Neural progenitor cell (in vitro differentiated cells): ENCODE measurements around the gene SPRYD7. TPM values are rescaled to one million over a fixed set of nuclear protein-coding genes. Genes with fewer than 3 reads are reported as not detected.
"Not testable (repeated sequence)": the region's sequence is repeated elsewhere in the genome, so short reads cannot be mapped to it uniquely, and the experiment has no call there.

Experiments
- DNase-seq: peaks from one replicate; pipeline ENCODE4 v3.0.0-alpha.2; 2016; ENCODE audit warnings: low spot score
- H2AFZ ChIP-seq: fragments of 200-600 bp; sonication (generic); replicated peaks from 2 replicates; pipeline ENCODE4 v1.6.1; 2016; ENCODE audit warnings: antibody characterized with exemption
- H3F3A ChIP-seq: fragments of 200-600 bp; sonication (generic); 2 replicates; pipeline ENCODE4 v1.6.1; 2016; ENCODE audit warnings: antibody characterized with exemption, low read depth
- H3K27ac ChIP-seq: fragments of 200-600 bp; sonication (generic); 2 replicates; pipeline ENCODE4 v1.5.1; 2016; ENCODE audit warnings: mild to moderate bottlenecking
- H3K27me3 ChIP-seq: fragments of 200-600 bp; sonication (generic); 2 replicates; pipeline ENCODE4 v1.6.1; 2016; ENCODE audit warnings: mild to moderate bottlenecking, moderate library complexity
- H3K36me3 ChIP-seq: fragments of 200-600 bp; sonication (generic); 2 replicates; pipeline ENCODE4 v1.5.1; 2016
- H3K4me1 ChIP-seq: fragments of 200-600 bp; sonication (generic); 2 replicates; pipeline ENCODE4 v1.6.1; 2016; ENCODE audit warnings: mixed run types
- H3K4me2 ChIP-seq: fragments of 200-600 bp; sonication (generic); 2 replicates; pipeline ENCODE4 v1.6.1; 2016
- H3K4me3 ChIP-seq: fragments of 200-600 bp; sonication (generic); 2 replicates; pipeline ENCODE4 v1.5.1; 2016
- H3K79me2 ChIP-seq: fragments of 200-600 bp; sonication (generic); 2 replicates; pipeline ENCODE4 v1.6.1; 2016; ENCODE audit warnings: low read depth
- H3K9ac ChIP-seq: fragments of 200-600 bp; sonication (generic); 2 replicates; pipeline ENCODE4 v1.6.1; 2016
- H3K9me3 ChIP-seq: fragments of 200-600 bp; sonication (generic); 2 replicates; pipeline ENCODE4 v1.5.1; 2016; ENCODE audit warnings: low read depth
- H4K20me1 ChIP-seq: fragments of 200-600 bp; sonication (generic); 2 replicates; pipeline ENCODE4 v1.6.1; 2016; ENCODE audit warnings: low read depth
- H3K27ac Mint-ChIP-seq: 3 replicates; pipeline ENCODE4 v1.8.0; 2021; ENCODE audit warnings: mixed read lengths
- H3K27me3 Mint-ChIP-seq: 2 replicates; pipeline ENCODE4 v1.8.0; 2022; ENCODE audit warnings: low read depth, mild to moderate bottlenecking, inconsistent platforms, moderate library complexity, mixed read lengths; ENCODE audit not compliant: insufficient read depth
- H3K36me3 Mint-ChIP-seq: 3 replicates; pipeline ENCODE4 v1.8.0; 2021; ENCODE audit warnings: mixed read lengths
- H3K4me1 Mint-ChIP-seq: 3 replicates; pipeline ENCODE4 v1.8.0; 2021; ENCODE audit warnings: mixed read lengths
- H3K4me3 Mint-ChIP-seq: 3 replicates; pipeline ENCODE4 v1.8.0; 2021; ENCODE audit warnings: mild to moderate bottlenecking, moderate library complexity, mixed read lengths
- H3K9me3 Mint-ChIP-seq: 3 replicates; pipeline ENCODE4 v1.8.0; 2020; ENCODE audit warnings: mixed read lengths
- EZH2 ChIP-seq: fragments of 200-600 bp; sonication (generic); IDR thresholded peaks from 2 replicates; pipeline ENCODE4 v1.6.1; 2017; ENCODE audit warnings: antibody characterized with exemption, mild to moderate bottlenecking, moderate library complexity
- EZH2phosphoT487 ChIP-seq: fragments of 200-600 bp; sonication (generic); IDR thresholded peaks from 2 replicates; pipeline ENCODE4 v1.6.1; 2017; ENCODE audit warnings: antibody characterized with exemption
- total RNA-seq: library from RNA; depleted of rRNA; stranded (reverse); fragments of >200 nt; gene quantifications from 2 replicates; pipeline ENCODE4 v1.2.3, GENCODE V29; 2015; ENCODE audit warnings: low replicate concordance
- TF ChIP-seq, protein P1 (sequence below): fragments of 200-600 bp; sonication (generic); IDR thresholded peaks from 2 replicates; pipeline ENCODE4 v1.5.1; 2017; ENCODE audit warnings: antibody characterized with exemption, mild to moderate bottlenecking

Gene SPRYD7
- total RNA-seq, 1 donor from 2014 or later, result 5.6 TPM

DNA sequence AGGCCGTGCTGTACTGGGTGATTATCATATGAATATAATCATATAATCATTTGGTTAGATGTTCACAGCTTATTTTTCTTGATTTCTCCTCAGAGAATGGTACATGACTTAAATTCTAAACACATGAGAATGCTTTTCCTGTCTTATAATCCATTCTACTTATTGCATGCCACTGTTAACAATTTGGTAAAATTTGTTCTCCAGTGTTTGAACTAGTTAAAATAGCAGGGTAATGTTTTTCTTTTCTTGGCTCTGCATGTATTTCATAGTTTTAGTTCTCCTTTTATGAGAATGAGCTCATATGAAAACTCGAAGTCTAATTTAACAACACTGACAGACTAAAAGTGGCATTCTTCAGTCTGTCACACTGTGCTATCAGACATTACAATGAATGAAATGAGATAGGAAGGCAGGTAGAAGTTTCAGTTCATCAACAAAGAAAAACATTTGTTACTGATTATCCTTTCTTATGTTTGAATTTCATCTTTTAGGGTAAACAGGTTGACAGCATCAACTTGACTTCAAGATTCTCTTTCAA lies 10.2 kb downstream of the SPRYD7 start:
- no peak overlapping the region for H3K27ac ChIP-seq
- H3K27me3 Mint-ChIP-seq, result no peaks in the 10 kb centered on the region
- H3K4me1 ChIP-seq, result no peaks in the 10 kb centered on the region
- no peaks in the 10 kb centered on the region for H4K20me1 ChIP-seq
- no peak overlapping the region for H3K4me3 Mint-ChIP-seq
- no peaks in the 10 kb centered on the region for H3K36me3 ChIP-seq
- DNase-seq, result no peak
- peaks cover 11% of the 10 kb centered on the region for H3K36me3 Mint-ChIP-seq
- no peaks in the 10 kb centered on the region for H3K9me3 Mint-ChIP-seq
- no peaks in the 10 kb centered on the region for H3F3A ChIP-seq
- no peak overlapping the region for H2AFZ ChIP-seq
- H3K27me3 ChIP-seq, result no peaks in the 10 kb centered on the region
- no peak for TF ChIP-seq EZH2phosphoT487
- no peak for TF ChIP-seq EZH2
- TF ChIP-seq, protein P1, sequence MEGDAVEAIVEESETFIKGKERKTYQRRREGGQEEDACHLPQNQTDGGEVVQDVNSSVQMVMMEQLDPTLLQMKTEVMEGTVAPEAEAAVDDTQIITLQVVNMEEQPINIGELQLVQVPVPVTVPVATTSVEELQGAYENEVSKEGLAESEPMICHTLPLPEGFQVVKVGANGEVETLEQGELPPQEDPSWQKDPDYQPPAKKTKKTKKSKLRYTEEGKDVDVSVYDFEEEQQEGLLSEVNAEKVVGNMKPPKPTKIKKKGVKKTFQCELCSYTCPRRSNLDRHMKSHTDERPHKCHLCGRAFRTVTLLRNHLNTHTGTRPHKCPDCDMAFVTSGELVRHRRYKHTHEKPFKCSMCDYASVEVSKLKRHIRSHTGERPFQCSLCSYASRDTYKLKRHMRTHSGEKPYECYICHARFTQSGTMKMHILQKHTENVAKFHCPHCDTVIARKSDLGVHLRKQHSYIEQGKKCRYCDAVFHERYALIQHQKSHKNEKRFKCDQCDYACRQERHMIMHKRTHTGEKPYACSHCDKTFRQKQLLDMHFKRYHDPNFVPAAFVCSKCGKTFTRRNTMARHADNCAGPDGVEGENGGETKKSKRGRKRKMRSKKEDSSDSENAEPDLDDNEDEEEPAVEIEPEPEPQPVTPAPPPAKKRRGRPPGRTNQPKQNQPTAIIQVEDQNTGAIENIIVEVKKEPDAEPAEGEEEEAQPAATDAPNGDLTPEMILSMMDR, result no peak
- H3K4me1 Mint-ChIP-seq, result no peaks in the 10 kb centered on the region
- H3K4me2 ChIP-seq, result no peak overlapping the region
- no peak overlapping the region for H3K9ac ChIP-seq
- no peak overlapping the region for H3K4me3 ChIP-seq
- H3K79me2 ChIP-seq, result no peaks in the 10 kb centered on the region
- H3K27ac Mint-ChIP-seq, result no peak overlapping the region
- H3K9me3 ChIP-seq, result no peaks in the 10 kb centered on the region

DNA sequence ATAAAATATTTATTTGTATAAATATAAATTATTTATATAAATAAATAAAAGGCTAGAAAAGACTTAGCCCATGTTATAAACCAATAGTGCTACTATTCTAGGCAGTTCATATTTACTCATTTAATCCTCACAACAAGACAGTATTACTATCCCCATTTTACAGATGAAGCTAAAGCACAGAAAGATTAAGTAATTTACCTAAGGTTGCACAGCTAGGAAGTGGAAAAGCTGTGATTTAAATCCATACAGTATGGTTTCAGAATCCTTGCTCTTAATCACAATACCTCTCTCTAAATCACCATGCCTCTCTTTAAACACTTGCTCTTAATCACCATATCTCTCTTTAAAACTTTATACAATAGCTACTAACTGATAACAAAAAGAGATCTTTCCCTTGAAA lies 13.8 kb downstream of the SPRYD7 start:
- H3K4me3 Mint-ChIP-seq, result no peak overlapping the region
- no peak for DNase-seq
- H3K27me3 Mint-ChIP-seq, result no peaks in the 10 kb centered on the region
- H3K27ac ChIP-seq, result no peak overlapping the region
- no peaks in the 10 kb centered on the region for H3K4me1 ChIP-seq
- H3K79me2 ChIP-seq, result no peaks in the 10 kb centered on the region
- H3K27ac Mint-ChIP-seq, result no peak overlapping the region
- no peak overlapping the region for H3K4me3 ChIP-seq
- no peaks in the 10 kb centered on the region for H3F3A ChIP-seq
- H3K27me3 ChIP-seq, result no peaks in the 10 kb centered on the region
- no peaks in the 10 kb centered on the region for H3K9me3 ChIP-seq
- H3K9me3 Mint-ChIP-seq, result no peaks in the 10 kb centered on the region
- no peak overlapping the region for H3K4me2 ChIP-seq
- H3K36me3 ChIP-seq, result no peaks in the 10 kb centered on the region
- no peak for TF ChIP-seq EZH2phosphoT487
- TF ChIP-seq, protein P1, result no peak
- no peak overlapping the region for H2AFZ ChIP-seq
- no peak overlapping the region for H3K9ac ChIP-seq
- H4K20me1 ChIP-seq, result no peaks in the 10 kb centered on the region
- H3K36me3 Mint-ChIP-seq, result peaks cover 16% of the 10 kb centered on the region
- H3K4me1 Mint-ChIP-seq, result no peaks in the 10 kb centered on the region

DNA sequence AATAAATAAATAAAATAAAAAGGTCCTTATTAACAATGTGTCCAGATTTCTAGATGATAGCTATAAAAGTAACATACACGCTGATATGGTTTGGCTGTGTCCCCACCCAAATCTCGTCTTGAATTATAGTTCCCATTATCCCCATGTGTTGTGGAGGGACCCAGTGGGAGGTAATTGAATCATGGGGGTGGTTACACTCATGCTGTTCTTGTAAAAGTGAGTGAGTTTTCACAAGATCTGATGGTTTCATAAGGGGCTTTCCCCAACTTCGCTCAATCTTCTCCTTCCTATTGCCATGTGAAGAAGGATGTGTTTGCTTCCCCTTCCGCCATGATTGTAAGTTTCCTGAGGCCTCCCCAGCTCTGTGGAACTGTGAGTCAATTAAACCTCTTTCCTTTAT lies 15.2 kb downstream of the SPRYD7 start:
- not testable (repeated sequence) for DNase-seq, H3K36me3 ChIP-seq, H3K79me2 ChIP-seq, H3F3A ChIP-seq, H3K9me3 Mint-ChIP-seq, H3K4me1 Mint-ChIP-seq, H3K27ac ChIP-seq, H3K27ac Mint-ChIP-seq, H3K4me2 ChIP-seq, H2AFZ ChIP-seq, H3K4me3 ChIP-seq, H3K27me3 Mint-ChIP-seq, H3K4me3 Mint-ChIP-seq, H3K9me3 ChIP-seq, H3K4me1 ChIP-seq, H3K9ac ChIP-seq, H4K20me1 ChIP-seq, H3K27me3 ChIP-seq
- peaks cover 20% of the 10 kb centered on the region for H3K36me3 Mint-ChIP-seq

DNA sequence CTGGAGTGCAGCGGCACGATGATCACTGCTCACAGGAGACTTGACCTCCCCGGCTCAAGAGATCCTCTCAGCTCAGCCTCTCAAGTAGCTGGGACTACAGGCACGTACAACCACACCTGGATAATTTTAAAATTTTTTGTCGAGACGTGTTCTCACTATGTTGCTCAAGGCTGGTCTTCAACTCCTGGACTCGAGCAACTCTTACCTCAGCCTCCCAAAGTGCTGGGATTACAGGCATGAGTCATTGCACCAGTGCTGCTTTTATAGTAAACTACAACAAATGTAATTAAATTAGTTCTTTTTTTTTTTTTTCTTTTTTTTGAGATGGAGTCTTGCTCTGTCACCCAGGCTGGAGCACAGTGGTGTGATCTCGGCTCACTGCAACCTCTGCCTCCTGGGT lies 18.0 kb downstream of the SPRYD7 start:
- not testable (repeated sequence) for H2AFZ ChIP-seq, H3K9me3 ChIP-seq, H3K27me3 Mint-ChIP-seq, H3K4me2 ChIP-seq, H3K4me3 Mint-ChIP-seq, H3K27ac Mint-ChIP-seq, H3K36me3 ChIP-seq, DNase-seq, H3K27me3 ChIP-seq, H3K9ac ChIP-seq, H3K9me3 Mint-ChIP-seq, H3K27ac ChIP-seq, H3K4me3 ChIP-seq, H3K4me1 ChIP-seq, H4K20me1 ChIP-seq, H3K79me2 ChIP-seq, H3K4me1 Mint-ChIP-seq, H3F3A ChIP-seq
- H3K36me3 Mint-ChIP-seq, result peaks cover 17% of the 10 kb centered on the region
